GM12878 (cell line): ENCODE results near the gene SYNJ2. TPM values are rescaled to one million over a fixed set of nuclear protein-coding genes. Genes with fewer than 3 reads are reported as not detected.
A peak's percentile ranks its signal among the peaks of the same experiment; 100 is the strongest.

Source experiments
- ATAC-seq: fragments of 200-7000 bp; cut with Tn5 transposase; 3 replicates; pipeline ENCODE4 v1.9.1; 2020; ENCODE audit warnings: mild to moderate bottlenecking, moderate library complexity
- BruUV-seq: library from RNA; stranded (reverse); fragments of 400-500 nt; replicated peaks from 2 replicates; lab custom pipeline; 2021; lab: Mats Ljungman, UMichigan
- CTCF ChIA-PET: fragments of 300-600 bp; sonication (Branson Sonifier 250); formaldehyde crosslinking; extraction: SDS; loops from one replicate; lab custom pipeline; 2021; ENCODE audit warnings: inconsistent platforms; lab: Yijun Ruan, JAX
- POLR2A ChIA-PET: fragments of 350-600 bp; formaldehyde crosslinking; extraction: SDS; loops from one replicate; lab custom pipeline; 2021; ENCODE audit warnings: inconsistent platforms; lab: Charles Lee
- RAD21 ChIA-PET: fragments of 300-600 bp; sonication (Branson Sonifier 250); formaldehyde crosslinking; loops from one replicate; lab custom pipeline; 2023; ENCODE audit warnings: antibody characterized with exemption; ENCODE audit not compliant: unreplicated experiment; lab: Charles Lee
- SMC1A ChIA-PET: fragments of 300-600 bp; sonication (Branson Sonifier 250); formaldehyde crosslinking; loops from one replicate; lab custom pipeline; 2023; ENCODE audit not compliant: unreplicated experiment, uncharacterized antibody; lab: Charles Lee
- DNase-seq: peaks from one replicate; pipeline ENCODE4 v3.0.0-alpha.2; 2011; ENCODE audit warnings: low read depth, low spot score
- FAIRE-seq: peaks from 3 replicates; lab custom pipeline; 2011; peaks lifted over from hg19 to GRCh38; lab: Jason Lieb, UNC
- H2AFZ ChIP-seq: 2 replicates; pipeline ENCODE4 v1.6.0; 2011; ENCODE audit warnings: low read depth, low read length, control low read depth; ENCODE audit not compliant: control insufficient read depth
- H3K27ac ChIP-seq: 2 replicates; pipeline ENCODE4 v1.5.1; 2011; ENCODE audit warnings: control low read depth; ENCODE audit not compliant: control insufficient read depth, insufficient read depth
- H3K27me3 ChIP-seq, 2 experiments: replicated peaks in 1 of 2; 2 replicates each; pipeline versions ENCODE4 v1.6.0 to v1.6.1; 2011; ENCODE audit warnings: low read length in 1 of 2; ENCODE audit not compliant: control insufficient read depth in 2 of 2, insufficient read depth in 2 of 2
- H3K36me3 ChIP-seq, 2 experiments: 2 replicates each; pipeline ENCODE4 v1.5.1; 2011; ENCODE audit warnings: low read length in 1 of 2; ENCODE audit not compliant: control insufficient read depth in 2 of 2, insufficient read depth in 2 of 2
- H3K4me1 ChIP-seq: 2 replicates; pipeline ENCODE4 v1.6.1; 2011; ENCODE audit warnings: mild to moderate bottlenecking, low read length, moderate library complexity, mixed read lengths; ENCODE audit not compliant: control insufficient read depth, insufficient read depth
- H3K4me2 ChIP-seq: 2 replicates; pipeline ENCODE4 v1.6.0; 2011; ENCODE audit warnings: control low read depth; ENCODE audit not compliant: control insufficient read depth, insufficient read depth
- H3K4me3 ChIP-seq: fragments of 200-600 bp; sonication (generic); 2 replicates; pipeline ENCODE4 v1.5.1; 2016
- H3K79me2 ChIP-seq: 2 replicates; pipeline ENCODE4 v1.6.0; 2011; ENCODE audit warnings: low read length; ENCODE audit not compliant: control insufficient read depth, insufficient read depth
- H3K9ac ChIP-seq: 2 replicates; pipeline ENCODE4 v1.8.0; 2011; ENCODE audit warnings: low read length, control low read depth, mixed read lengths; ENCODE audit not compliant: control insufficient read depth, insufficient read depth
- H3K9me3 ChIP-seq: replicated peaks from 3 replicates; pipeline ENCODE4 v1.5.1; 2011; ENCODE audit warnings: mild to moderate bottlenecking, low read length; ENCODE audit not compliant: control insufficient read depth, insufficient read depth
- H4K20me1 ChIP-seq: 2 replicates; pipeline ENCODE4 v1.6.0; 2011; ENCODE audit not compliant: control insufficient read depth, insufficient read depth
- ASH2L ChIP-seq: fragments of 300-600, 200-600 bp; sonication (generic); IDR thresholded peaks from 2 replicates; pipeline ENCODE4 v1.6.1; 2017; ENCODE audit warnings: low read depth, mild to moderate bottlenecking, borderline replicate concordance
- BACH1 ChIP-seq: fragments of 450-650 bp; IDR thresholded peaks from 2 replicates; pipeline ENCODE4 v1.6.1; 2017; ENCODE audit warnings: mild to moderate bottlenecking, borderline replicate concordance
- CBX5 ChIP-seq: sonication (generic); IDR thresholded peaks from 2 replicates; pipeline ENCODE4 v1.6.1; 2016; ENCODE audit warnings: low read depth, moderate library complexity, mild to moderate bottlenecking, inconsistent platforms
- CEBPB ChIP-seq, 2 experiments: fragments of 150-350 bp in 1 of 2; IDR thresholded peaks; 2 replicates each; pipeline ENCODE4 v1.6.1; 2012 to 2014; ENCODE audit warnings: low read depth in 2 of 2, low read length in 2 of 2, borderline replicate concordance in 1 of 2, inconsistent platforms in 1 of 2
- DPF2 ChIP-seq: fragments of 450-650 bp; IDR thresholded peaks from 2 replicates; pipeline ENCODE4 v1.6.1; 2017; ENCODE audit warnings: mild to moderate bottlenecking
- EED ChIP-seq: sonication (generic); IDR thresholded peaks from 2 replicates; pipeline ENCODE4 v1.6.1; 2016; ENCODE audit warnings: antibody characterized with exemption, low read depth
- EGR1 ChIP-seq, 2 experiments: IDR thresholded peaks; 1 replicate in 1 of 2; 2 replicates in 1 of 2; pipeline ENCODE4 v1.6.1; 2011 to 2012; ENCODE audit warnings: low read depth in 2 of 2, low read length in 2 of 2, borderline replicate concordance in 1 of 2, mild to moderate bottlenecking in 1 of 2, moderate library complexity in 1 of 2
- ELK1 ChIP-seq: IDR thresholded peaks from 2 replicates; pipeline ENCODE4 v1.6.1; 2012; ENCODE audit warnings: low read depth, low read length, improper control_type of control experiment
- EZH2 ChIP-seq: IDR thresholded peaks from 2 replicates; pipeline ENCODE4 v1.6.1; 2012; ENCODE audit warnings: low read depth, mild to moderate bottlenecking, control low read depth, inconsistent platforms, low read length, borderline replicate concordance; ENCODE audit not compliant: control insufficient read depth
- HDAC2 ChIP-seq: fragments of 200-600 bp; sonication (generic); IDR thresholded peaks from 2 replicates; pipeline ENCODE4 v1.6.1; 2017
- HDAC6 ChIP-seq: fragments of 200-600 bp; sonication (generic); IDR thresholded peaks from one replicate; pipeline ENCODE4 v1.8.0; 2017; ENCODE audit warnings: antibody characterized with exemption; ENCODE audit not compliant: unreplicated experiment
- IKZF2 ChIP-seq, 2 experiments: fragments of 450-650 bp; IDR thresholded peaks; 2 replicates each; pipeline ENCODE4 v1.6.1; 2017; ENCODE audit warnings: mild to moderate bottlenecking in 2 of 2, moderate library complexity in 2 of 2
- KLF5 ChIP-seq: fragments of 450-650 bp; IDR thresholded peaks from 2 replicates; pipeline ENCODE4 v1.6.1; 2014; ENCODE audit warnings: mild to moderate bottlenecking; ENCODE audit not compliant: partially characterized antibody
- MYB ChIP-seq: fragments of 150-350 bp; IDR thresholded peaks from 2 replicates; pipeline ENCODE4 v1.6.1; 2014; ENCODE audit warnings: mild to moderate bottlenecking, low read depth, low read length, borderline replicate concordance
- NR2C2 ChIP-seq: IDR thresholded peaks from 2 replicates; pipeline ENCODE4 v1.6.1; 2011; ENCODE audit warnings: borderline replicate concordance, low read depth; ENCODE audit not compliant: control insufficient read depth, insufficient read length
- NR2F1 ChIP-seq: fragments of 450-650 bp; conservative IDR thresholded peaks from 2 replicates; pipeline ENCODE4 v1.6.1; 2017; ENCODE audit warnings: mild to moderate bottlenecking
- NRF1 ChIP-seq: conservative IDR thresholded peaks from 2 replicates; pipeline ENCODE4 v1.6.1; 2011; ENCODE audit warnings: mild to moderate bottlenecking, low read depth, low read length, improper control_type of control experiment
- POLR2A ChIP-seq: IDR thresholded peaks from 2 replicates; pipeline ENCODE4 v1.6.1; 2011; ENCODE audit warnings: low read depth, mild to moderate bottlenecking, low read length
- RUNX3 ChIP-seq: IDR thresholded peaks from 2 replicates; pipeline ENCODE4 v1.6.1; 2012; ENCODE audit warnings: low read length, inconsistent platforms
- SPI1 ChIP-seq: IDR thresholded peaks from 2 replicates; pipeline ENCODE4 v1.6.1; 2011; ENCODE audit warnings: low read depth, mild to moderate bottlenecking, low read length, moderate library complexity, borderline replicate concordance; ENCODE audit not compliant: insufficient read depth
- ZBED1 ChIP-seq: IDR thresholded peaks from 2 replicates; pipeline ENCODE4 v1.6.1; 2016; ENCODE audit warnings: borderline replicate concordance
- ZNF207 ChIP-seq: fragments of 450-650 bp; IDR thresholded peaks from 2 replicates; pipeline ENCODE4 v1.6.1; 2014; ENCODE audit warnings: antibody characterized with exemption, mild to moderate bottlenecking, borderline replicate concordance
- ZNF384 ChIP-seq: IDR thresholded peaks from 2 replicates; pipeline ENCODE4 v1.6.1; 2012; ENCODE audit warnings: low read depth, mild to moderate bottlenecking, low read length, improper control_type of control experiment, borderline replicate concordance
- ZNF622 ChIP-seq: fragments of 450-650 bp; IDR thresholded peaks from 2 replicates; pipeline ENCODE4 v1.6.1; 2017; ENCODE audit warnings: mild to moderate bottlenecking, inconsistent platforms
- ZSCAN29 ChIP-seq: fragments of 450-650 bp; IDR thresholded peaks from 2 replicates; pipeline ENCODE4 v1.6.1; 2017; ENCODE audit warnings: mild to moderate bottlenecking, moderate library complexity
- WGBS: methylation state at CpG from one replicate; pipeline ENCODE4 v1.1.6; 2016; ENCODE audit warnings: low lambda C conversion rate; ENCODE audit not compliant: insufficient replicate concordance, insufficient coverage; ENCODE audit errors: missing lambda C conversion rate; 5-methylcytosine and 5-hydroxymethylcytosine counted together
- in situ Hi-C: fragments of 300-500 bp; cut with MboI; formaldehyde crosslinking; loops from 9 replicates; pipeline ENCODE4 v1.14.3; 2018; ENCODE audit warnings: mixed read lengths
- intact Hi-C: fragments of 100-400 bp; cut with micrococcal nuclease; formaldehyde crosslinking; loops from one replicate; pipeline ENCODE4 v1.14.2; 2022; ENCODE audit not compliant: unreplicated experiment
- polyA plus RNA-seq, 11 experiments: library from polyadenylated mRNA; depleted of rRNA in 4 of 11; unstranded in 6 of 11; stranded (reverse) in 5 of 11; fragments of >200 nt; fragmentation: Nextera tagmentation in 4 of 11; fragmentation: Illumina TruSeq in 1 of 11; extraction: Ambion mirVana in 4 of 11; extraction: Trizol in 1 of 11; gene quantifications; 1 replicate in 1 of 11; 2 replicates in 10 of 11; pipeline versions ENCODE4 v1.2.1 to v1.2.3, GENCODE V29; 2011 to 2016; ENCODE audit warnings: inconsistent platforms in 2 of 11, missing spikeins in 2 of 11, low read depth in 1 of 11
- total RNA-seq, 4 experiments: library from RNA; depleted of rRNA in 3 of 4; stranded (reverse); fragments of >200 nt in 3 of 4; fragmentation: Illumina TruSeq in 1 of 4; extraction: Trizol in 1 of 4; gene quantifications; 2 replicates each; pipeline versions ENCODE4 v1.2.1 to v1.2.3, GENCODE V29; 2013 to 2021

The SYNJ2 gene
- total and polyA plus RNA-seq, 10 of the 15 experiments (the other 5 are each of a cell fraction or from before 2014, with no cell fraction given), result 0.11 to 1.8 (median 0.57) TPM

- no peaks in the 10 kb centered on the region; a peak in 1 of 4 replicates for H3K36me3 ChIP-seq
- H3K9me3 ChIP-seq, result no peaks in the 10 kb centered on the region
- no peak overlapping the region for H3K4me2 ChIP-seq
- WGBS, result 88% methylated on average over 32 of the region's 32 CpGs
- SMC1A ChIA-PET, result interaction anchor here (1.1 kb wide), 1 partner anchor 177 kb away, joined by 4 read pairs; no protein-coding TSS in a partner anchor
- no TSS peak for BruUV-seq
- no peaks in the 10 kb centered on the region for H3K27me3 ChIP-seq
- ATAC-seq, result no peak
- H3K9ac ChIP-seq, result no peak overlapping the region
- intact Hi-C loops, result no loop called here
- no peaks in the 10 kb centered on the region for H4K20me1 ChIP-seq
- CTCF ChIA-PET, result interaction anchor here (1.9 kb wide), 1 partner anchor 15 kb away, joined by 7 read pairs; no protein-coding TSS in a partner anchor
- no peak overlapping the region for H3K4me3 ChIP-seq
- in situ Hi-C loops, result no loop called here
- DNase-seq, result no peak
- RAD21 ChIA-PET, result interaction anchor here (0.8 kb wide), 1 partner anchor 213 kb away, joined by 3 read pairs; no protein-coding TSS in a partner anchor
- no peak overlapping the region for H2AFZ ChIP-seq
- no peaks in the 10 kb centered on the region for H3K79me2 ChIP-seq
- H3K4me1 ChIP-seq, result peaks cover 3% of the 10 kb centered on the region; the same call in 1 of the 2 replicates
- H3K27ac ChIP-seq, result no peak overlapping the region
- FAIRE-seq, result no peak
- POLR2A ChIA-PET, result interaction anchor here (1.4 kb wide), 1 partner anchor 13 kb away, joined by 4 read pairs; no protein-coding TSS in a partner anchor
- TF ChIP-seq ZNF207 (no peak), ZSCAN29 (no peak), BACH1 (no peak), ASH2L (no peak), EED (no peak), CBX5 (no peak), EZH2 (no peak), ZNF384 (no peak), ELK1 (no peak), NR2C2 (no peak), ZNF622 (no peak), EGR1 (IDR thresholded peaks at IDR 0.05; ENCODE audit: borderline replicate concordance in 1 of 2, low read depth in 2 of 2, low read length in 2 of 2) (no peak), NRF1 (no peak), DPF2 (0 out of 2 replicates have a peak, but pooled peaks have one; percentile 1), NR2F1 (no peak), MYB (no peak), POLR2A (no peak), RUNX3 (peak; percentile 30; the same call in 1 of the 2 replicates), HDAC6 (no peak), SPI1 (0 out of 2 replicates have a peak, but pooled peaks have one; percentile 55), ZBED1 (no peak), KLF5 (no peak), CEBPB (IDR thresholded peaks at IDR 0.05; ENCODE audit: borderline replicate concordance in 1 of 2, low read depth in 2 of 2, low read length in 2 of 2) (no peak), IKZF2 (IDR thresholded peaks at IDR 0.05) (peak in 1 of 2 experiments; percentile 11; a peak in 1 of 4 replicates), HDAC2 (no peak)
These were observed 105.0 kb downstream of the SYNJ2 start for GRCh38 chr6:158086504-158087223.
